ENCODE results near the gene TMPRSS6.

The TMPRSS6 gene

GRCh38 chr22:37141476-37141875, 32.0 kb upstream of the TMPRSS6 start:
- Histone ChIP-seq H3K9me3 (ENCODE audit: low read length) (no peaks in the 10 kb centered on the region), H3K79me2 (ENCODE audit: insufficient read depth, low read length) (no peaks in the 10 kb centered on the region), H3F3A (ENCODE audit: insufficient read depth, low read length) (no peaks in the 10 kb centered on the region), H3K4me1 (ENCODE audit: insufficient read depth, low read length, severe bottlenecking) (no peaks in the 10 kb centered on the region), H3K36me3 (ENCODE audit: insufficient read depth, low read length) (no peaks in the 10 kb centered on the region), H3K9me2 (ENCODE audit: low read depth, low read length) (no peaks in the 10 kb centered on the region), H2AFZ (ENCODE audit: low read length) (no peak overlapping the region), H3K9ac (ENCODE audit: low read length) (no peak overlapping the region), H4K20me1 (ENCODE audit: insufficient read depth, low read length) (no peaks in the 10 kb centered on the region), H3K4me3 (ENCODE audit: low read depth, low read length, poor library complexity, severe bottlenecking) (no peak overlapping the region), H3K4me2 (ENCODE audit: low read length) (no peak overlapping the region), H3K27me3 (ENCODE audit: insufficient read depth, low read length) (peaks cover 10% of the 10 kb centered on the region; the same call in 1 of the 2 replicates), H3K27ac (ENCODE audit: low read depth, low read length, poor library complexity, severe bottlenecking) (no peak overlapping the region)
- TF ChIP-seq CTCF (IDR thresholded peaks at IDR 0.05; ENCODE audit: low read length) (no peak), EZH2 (IDR thresholded peaks at IDR 0.05; ENCODE audit: borderline replicate concordance, low read length) (no peak)

GRCh38 chr22:37140686-37141323, 31.3 kb upstream of the TMPRSS6 start:
- Histone ChIP-seq H3K27ac (ENCODE audit: low read depth, low read length, poor library complexity, severe bottlenecking) (no peak overlapping the region), H3K9me2 (ENCODE audit: low read depth, low read length) (no peaks in the 10 kb centered on the region), H2AFZ (ENCODE audit: low read length) (no peak overlapping the region), H3K4me3 (ENCODE audit: low read depth, low read length, poor library complexity, severe bottlenecking) (no peak overlapping the region), H3K36me3 (ENCODE audit: insufficient read depth, low read length) (no peaks in the 10 kb centered on the region), H3K79me2 (ENCODE audit: insufficient read depth, low read length) (no peaks in the 10 kb centered on the region), H3K27me3 (ENCODE audit: insufficient read depth, low read length) (peaks cover 10% of the 10 kb centered on the region; the same call in 1 of the 2 replicates), H3F3A (ENCODE audit: insufficient read depth, low read length) (no peaks in the 10 kb centered on the region), H4K20me1 (ENCODE audit: insufficient read depth, low read length) (no peaks in the 10 kb centered on the region), H3K9ac (ENCODE audit: low read length) (no peak overlapping the region), H3K9me3 (ENCODE audit: low read length) (no peaks in the 10 kb centered on the region), H3K4me1 (ENCODE audit: insufficient read depth, low read length, severe bottlenecking) (no peaks in the 10 kb centered on the region), H3K4me2 (ENCODE audit: low read length) (no peak overlapping the region)
- TF ChIP-seq CTCF (IDR thresholded peaks at IDR 0.05; ENCODE audit: low read length) (no peak), EZH2 (IDR thresholded peaks at IDR 0.05; ENCODE audit: borderline replicate concordance, low read length) (no peak)

GRCh38 chr22:37139762-37140161, 30.2 kb upstream of the TMPRSS6 start:
- Histone ChIP-seq H3K4me3 (ENCODE audit: low read depth, low read length, poor library complexity, severe bottlenecking) (no peak overlapping the region), H3K9me3 (ENCODE audit: low read length) (no peaks in the 10 kb centered on the region), H3K36me3 (ENCODE audit: insufficient read depth, low read length) (no peaks in the 10 kb centered on the region), H3K4me1 (ENCODE audit: insufficient read depth, low read length, severe bottlenecking) (no peaks in the 10 kb centered on the region), H2AFZ (ENCODE audit: low read length) (no peak overlapping the region), H3K27ac (ENCODE audit: low read depth, low read length, poor library complexity, severe bottlenecking) (no peak overlapping the region), H3F3A (ENCODE audit: insufficient read depth, low read length) (no peaks in the 10 kb centered on the region), H3K4me2 (ENCODE audit: low read length) (no peak overlapping the region), H4K20me1 (ENCODE audit: insufficient read depth, low read length) (no peaks in the 10 kb centered on the region), H3K27me3 (ENCODE audit: insufficient read depth, low read length) (peaks cover 10% of the 10 kb centered on the region; the same call in 1 of the 2 replicates), H3K9ac (ENCODE audit: low read length) (no peak overlapping the region), H3K9me2 (ENCODE audit: low read depth, low read length) (no peaks in the 10 kb centered on the region), H3K79me2 (ENCODE audit: insufficient read depth, low read length) (no peaks in the 10 kb centered on the region)
- TF ChIP-seq EZH2 (IDR thresholded peaks at IDR 0.05; ENCODE audit: borderline replicate concordance, low read length) (no peak), CTCF (IDR thresholded peaks at IDR 0.05; ENCODE audit: low read length) (no peak)
